H9 (cell line): ENCODE results near the gene CLEC17A. TPM values are rescaled to one million over a fixed set of nuclear protein-coding genes. Genes with fewer than 3 reads are reported as not detected.

ENCODE experiments used
- DNase-seq: peaks from one replicate; pipeline ENCODE4 v3.0.0-alpha.2; 2017
- H2AFZ ChIP-seq: one replicate; pipeline ENCODE4 v1.6.1; 2013; ENCODE audit warnings: mild to moderate bottlenecking, low read length, control low read depth, moderate library complexity
- H2AK5ac ChIP-seq: 2 replicates; pipeline ENCODE4 v1.6.1; 2013; ENCODE audit warnings: low read length, control low read depth, mixed read lengths; ENCODE audit not compliant: insufficient read length
- H2BK120ac ChIP-seq: one replicate; pipeline ENCODE4 v1.6.1; 2013; ENCODE audit warnings: low read depth, mild to moderate bottlenecking, low read length, control low read depth, inconsistent platforms; ENCODE audit not compliant: poor library complexity, severe bottlenecking
- H2BK12ac ChIP-seq: 2 replicates; pipeline ENCODE4 v1.6.1; 2013; ENCODE audit warnings: low read length, control low read depth, mixed read lengths, low read depth; ENCODE audit not compliant: insufficient read length
- H2BK15ac ChIP-seq: 2 replicates; pipeline ENCODE4 v1.6.1; 2013; ENCODE audit warnings: low read depth, low read length, control low read depth
- H2BK20ac ChIP-seq: one replicate; pipeline ENCODE4 v1.6.1; 2013; ENCODE audit warnings: low read depth, mild to moderate bottlenecking, low read length, control low read depth, inconsistent platforms; ENCODE audit not compliant: poor library complexity, severe bottlenecking
- H2BK5ac ChIP-seq: 2 replicates; pipeline ENCODE4 v1.6.1; 2013; ENCODE audit warnings: low read length, control low read depth, mixed read lengths; ENCODE audit not compliant: insufficient read length
- H3K14ac ChIP-seq: 2 replicates; pipeline ENCODE4 v1.6.1; 2013; ENCODE audit warnings: low read length, control low read depth; ENCODE audit not compliant: insufficient read depth
- H3K18ac ChIP-seq: 2 replicates; pipeline ENCODE4 v1.6.1; 2013; ENCODE audit warnings: low read depth, mild to moderate bottlenecking, mixed read lengths, low read length, control low read depth; ENCODE audit not compliant: insufficient read length
- H3K23ac ChIP-seq: 2 replicates; pipeline ENCODE4 v1.6.1; 2013; ENCODE audit warnings: low read length, control low read depth, mixed read lengths, low read depth; ENCODE audit not compliant: insufficient read length
- H3K23me2 ChIP-seq: 2 replicates; pipeline ENCODE4 v1.6.1; 2013; ENCODE audit warnings: low read depth, mild to moderate bottlenecking, mixed read lengths, low read length, control low read depth; ENCODE audit not compliant: insufficient read length, poor library complexity, severe bottlenecking
- H3K27ac ChIP-seq: 2 replicates; pipeline ENCODE4 v1.5.1; 2013; ENCODE audit warnings: low read length, control low read depth, mixed read lengths, low read depth; ENCODE audit not compliant: insufficient read length
- H3K27me3 ChIP-seq: 2 replicates; pipeline ENCODE4 v1.6.1; 2013; ENCODE audit warnings: low read length, control low read depth, inconsistent platforms; ENCODE audit not compliant: insufficient read depth
- H3K4ac ChIP-seq: 2 replicates; pipeline ENCODE4 v1.6.1; 2013; ENCODE audit warnings: low read depth, mild to moderate bottlenecking, control low read depth, inconsistent platforms, low read length, moderate library complexity
- H3K4me1 ChIP-seq: 2 replicates; pipeline ENCODE4 v1.6.1; 2013; ENCODE audit warnings: low read length, control low read depth, inconsistent platforms; ENCODE audit not compliant: insufficient read depth
- H3K4me2 ChIP-seq: 2 replicates; pipeline ENCODE4 v1.6.1; 2013; ENCODE audit warnings: low read length, control low read depth, mixed read lengths; ENCODE audit not compliant: insufficient read length, insufficient read depth
- H3K56ac ChIP-seq: 2 replicates; pipeline ENCODE4 v1.6.1; 2013; ENCODE audit warnings: low read depth, mild to moderate bottlenecking, mixed read lengths, low read length, control low read depth; ENCODE audit not compliant: insufficient read length
- H3K79me1 ChIP-seq: 2 replicates; pipeline ENCODE4 v1.6.1; 2013; ENCODE audit warnings: low read depth, mild to moderate bottlenecking, moderate library complexity, low read length, control low read depth, inconsistent platforms; ENCODE audit not compliant: insufficient read depth, poor library complexity, severe bottlenecking
- H3K79me2 ChIP-seq: 2 replicates; pipeline ENCODE4 v1.6.1; 2013; ENCODE audit warnings: low read length, control low read depth, inconsistent platforms; ENCODE audit not compliant: insufficient read depth
- H3K9ac ChIP-seq: 2 replicates; pipeline ENCODE4 v1.6.1; 2013; ENCODE audit warnings: low read length, control low read depth, mixed read lengths; ENCODE audit not compliant: insufficient read length; ENCODE audit errors: extremely low read depth
- H3K9me3 ChIP-seq: one replicate; pipeline ENCODE4 v1.6.1; 2013; ENCODE audit warnings: low read depth, low read length, inconsistent platforms; ENCODE audit not compliant: control insufficient read depth
- H3T11ph ChIP-seq: one replicate; pipeline ENCODE4 v1.6.1; 2013; ENCODE audit warnings: mild to moderate bottlenecking, low read length, control low read depth, inconsistent platforms
- H4K20me1 ChIP-seq: one replicate; pipeline ENCODE4 v1.6.1; 2013; ENCODE audit not compliant: control insufficient read depth, insufficient read length, insufficient read depth
- H4K5ac ChIP-seq: 2 replicates; pipeline ENCODE4 v1.6.1; 2013; ENCODE audit warnings: low read depth, mild to moderate bottlenecking, mixed read lengths, low read length, control low read depth; ENCODE audit not compliant: insufficient read length
- H4K8ac ChIP-seq: replicated peaks from 2 replicates; pipeline ENCODE4 v1.6.1; 2013; ENCODE audit warnings: low read length, control low read depth, mixed read lengths, low read depth; ENCODE audit not compliant: insufficient read length
- H4K91ac ChIP-seq: 2 replicates; pipeline ENCODE4 v1.6.1; 2013; ENCODE audit warnings: low read depth, mild to moderate bottlenecking, moderate library complexity, mixed read lengths, low read length, control low read depth; ENCODE audit not compliant: insufficient read length
- H3K27ac Mint-ChIP-seq, 3 experiments: 2 replicates in 2 of 3; 3 replicates in 1 of 3; pipeline ENCODE4 v1.8.0; 2020 to 2021; ENCODE audit warnings: mixed read lengths in 3 of 3, mild to moderate bottlenecking in 1 of 3, moderate library complexity in 1 of 3
- H3K27me3 Mint-ChIP-seq: 2 replicates; pipeline ENCODE4 v1.8.0; 2021; ENCODE audit warnings: low read depth, mild to moderate bottlenecking, moderate library complexity, mixed read lengths
- H3K36me3 Mint-ChIP-seq, 3 experiments: 2 replicates in 2 of 3; 3 replicates in 1 of 3; pipeline ENCODE4 v1.8.0; 2020 to 2021; ENCODE audit warnings: low read depth in 3 of 3, mixed read lengths in 3 of 3; ENCODE audit not compliant: insufficient read depth in 1 of 3
- H3K4me1 Mint-ChIP-seq, 2 experiments: 2 replicates each; pipeline ENCODE4 v1.8.0; 2020; ENCODE audit warnings: mixed read lengths in 2 of 2
- H3K4me3 Mint-ChIP-seq, 2 experiments: 2 replicates in 1 of 2; 3 replicates in 1 of 2; pipeline ENCODE4 v1.8.0; 2020 to 2021; ENCODE audit warnings: mild to moderate bottlenecking in 2 of 2, mixed read lengths in 2 of 2, moderate library complexity in 1 of 2
- H3K9me3 Mint-ChIP-seq, 2 experiments: 2 replicates in 1 of 2; 3 replicates in 1 of 2; pipeline ENCODE4 v1.8.0; 2020; ENCODE audit warnings: mild to moderate bottlenecking in 2 of 2, mixed read lengths in 2 of 2, moderate library complexity in 1 of 2
- CTCF ChIP-seq: fragments of 200-600 bp; sonication (generic); conservative IDR thresholded peaks from 3 replicates; pipeline ENCODE4 v1.8.0; 2021; ENCODE audit warnings: antibody characterized with exemption, mild to moderate bottlenecking
- WGBS: extraction: QIAGEN DNeasy Blood & Tissue Kit; methylation state at CpG from one replicate; pipeline ENCODE4 v1.1.7; 2013; ENCODE audit warnings: missing lambda C conversion rate, low lambda C conversion rate, mixed read lengths; ENCODE audit not compliant: insufficient read length; ENCODE audit errors: extremely low coverage; 5-methylcytosine and 5-hydroxymethylcytosine counted together
- total RNA-seq: library from RNA; stranded (reverse); gene quantifications from 2 replicates; pipeline ENCODE4 v1.2.1, GENCODE V29; 2021

The CLEC17A gene
- total RNA-seq, 1 experiment from 2014 or later: not detected

GRCh38 chr19:14536926-14537692, 45.8 kb upstream of the CLEC17A start:
- Mint-ChIP-seq H3K4me1 (peaks cover 7 to 8% of the 10 kb centered on the region in 2 experiments), H3K27me3 (no peaks in the 10 kb centered on the region), H3K27ac (peak overlapping the region in 2 of 3 experiments; percentile 72 to 88; a peak in 2 of 7 replicates), H3K4me3 (peak overlapping the region; percentile 42 to 65; a peak in 3 of 5 replicates), H3K36me3 (peaks cover 5 to 20% (median 7%) of the 10 kb centered on the region in 3 experiments; a peak in 4 of 7 replicates), H3K9me3 (no peaks in the 10 kb centered on the region; a peak in 1 of 5 replicates)
- Histone ChIP-seq H3K79me1 (peaks cover 4% of the 10 kb centered on the region), H3T11ph (no peak overlapping the region), H3K56ac (no peak overlapping the region), H3K23ac (no peak overlapping the region), H3K4ac (no peak overlapping the region), H3K27ac (no peak overlapping the region), H4K8ac (no peak overlapping the region), H4K91ac (no peak overlapping the region), H3K4me2 (peak overlapping the region; percentile 58), H2BK5ac (no peak overlapping the region), H4K20me1 (no peaks in the 10 kb centered on the region), H2BK20ac (no peak overlapping the region), H3K9me3 (no peaks in the 10 kb centered on the region), H2AFZ (no peak overlapping the region), H4K5ac (no peak overlapping the region), H2BK12ac (no peak overlapping the region), H3K18ac (no peak overlapping the region), H3K79me2 (peaks cover 5% of the 10 kb centered on the region; the same call in 1 of the 2 replicates), H2AK5ac (no peak overlapping the region), H2BK120ac (no peak overlapping the region), H2BK15ac (no peak overlapping the region), H3K23me2 (peaks cover 3% of the 10 kb centered on the region), H3K14ac (no peak overlapping the region), H3K9ac (no peak overlapping the region), H3K27me3 (no peaks in the 10 kb centered on the region), H3K4me1 (no peaks in the 10 kb centered on the region; the same call in 1 of the 2 replicates)
- peak; percentile 98 for DNase-seq
- no CpG with 5 or more reads among the region's 24 CpGs for WGBS
- no peak for TF ChIP-seq CTCF
